Measurements from ENCODE around the gene TRIM45. TPM values are rescaled to one million over a fixed set of nuclear protein-coding genes. Genes with fewer than 3 reads are reported as not detected.

The TRIM45 gene
- total and polyA plus RNA-seq, 2 of the 13 experiments (the other 11 are each of a cell fraction or from before 2014, with no cell fraction given), result 1.9 to 2.3 TPM

DNA sequence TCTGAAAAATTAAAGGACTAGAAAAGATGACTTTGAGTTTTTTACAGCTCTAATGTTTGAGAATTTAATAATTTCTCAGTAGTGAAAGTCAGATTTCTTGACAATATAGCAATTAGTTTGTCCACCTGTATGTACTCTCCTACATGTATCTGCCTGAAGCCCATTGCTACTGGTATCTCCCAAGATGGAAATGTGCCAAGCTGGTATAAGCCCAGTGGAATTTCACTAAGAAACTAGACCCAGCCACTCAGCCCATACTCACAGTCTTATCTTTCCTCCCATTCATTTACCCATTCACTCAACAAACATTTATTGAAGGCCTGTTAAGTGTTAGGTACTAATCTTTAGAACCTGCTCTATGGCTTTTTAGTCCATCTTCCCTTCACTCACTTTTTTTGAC lies 21.6 kb upstream of the TRIM45 start:
- H3K79me2 ChIP-seq (ENCODE audit: insufficient read depth, low read length), result no peaks in the 10 kb centered on the region
- no peaks in the 10 kb centered on the region for H3K9me3 ChIP-seq (ENCODE audit: low read length)
- H3K36me3 ChIP-seq (replicated peaks in 1 of 2; ENCODE audit: control insufficient read depth in 1 of 2, insufficient read depth in 2 of 2, low read length in 2 of 2), result no peaks in the 10 kb centered on the region
- H3K27me3 ChIP-seq (ENCODE audit: control insufficient read depth in 1 of 2, insufficient read depth in 2 of 2, low read length in 2 of 2), result no peaks in the 10 kb centered on the region; a peak in 1 of 5 replicates
- no peaks in the 10 kb centered on the region for H4K20me1 ChIP-seq (ENCODE audit: insufficient read depth, low read length)
- TF ChIP-seq SATB2 (CRISPR knock-in tag; IDR thresholded peaks at IDR 0.05) (no peak), ZNF350 (CRISPR knock-in tag; IDR thresholded peaks at IDR 0.05; ENCODE audit: borderline replicate concordance, low read depth) (no peak), ZMAT3 (CRISPR knock-in tag; conservative IDR thresholded peaks at IDR 0.05) (no peak), RNF2 (conservative IDR thresholded peaks at IDR 0.05; ENCODE audit: low read depth) (no peak), KLF9 (CRISPR knock-in tag; IDR thresholded peaks at IDR 0.05; ENCODE audit: low read depth) (no peak), FIP1L1 (IDR thresholded peaks at IDR 0.05; ENCODE audit: borderline replicate concordance, insufficient read depth, low read depth, low read length) (no peak), TBX3 (IDR thresholded peaks at IDR 0.05; ENCODE audit: borderline replicate concordance) (no peak), ZNF556 (CRISPR knock-in tag; IDR thresholded peaks at IDR 0.05; ENCODE audit: borderline replicate concordance) (no peak), ZKSCAN5 (CRISPR knock-in tag; IDR thresholded peaks at IDR 0.05) (no peak), SUZ12 (IDR thresholded peaks at IDR 0.05; ENCODE audit: low read depth, low read length) (no peak), FOSL1 (CRISPR knock-in tag; IDR thresholded peaks at IDR 0.05; ENCODE audit: borderline replicate concordance) (no peak), TCF12 (IDR thresholded peaks at IDR 0.05) (no peak), TCF12 (CRISPR knock-in tag; IDR thresholded peaks at IDR 0.05) (no peak), ZNF367 (CRISPR knock-in tag; IDR thresholded peaks at IDR 0.05; ENCODE audit: borderline replicate concordance) (no peak)
- TF ChIP-seq, protein P1, sequence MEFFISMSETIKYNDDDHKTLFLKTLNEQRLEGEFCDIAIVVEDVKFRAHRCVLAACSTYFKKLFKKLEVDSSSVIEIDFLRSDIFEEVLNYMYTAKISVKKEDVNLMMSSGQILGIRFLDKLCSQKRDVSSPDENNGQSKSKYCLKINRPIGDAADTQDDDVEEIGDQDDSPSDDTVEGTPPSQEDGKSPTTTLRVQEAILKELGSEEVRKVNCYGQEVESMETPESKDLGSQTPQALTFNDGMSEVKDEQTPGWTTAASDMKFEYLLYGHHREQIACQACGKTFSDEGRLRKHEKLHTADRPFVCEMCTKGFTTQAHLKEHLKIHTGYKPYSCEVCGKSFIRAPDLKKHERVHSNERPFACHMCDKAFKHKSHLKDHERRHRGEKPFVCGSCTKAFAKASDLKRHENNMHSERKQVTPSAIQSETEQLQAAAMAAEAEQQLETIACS (CRISPR knock-in tag; IDR thresholded peaks at IDR 0.05), result no peak
- TF ChIP-seq, protein P2, sequence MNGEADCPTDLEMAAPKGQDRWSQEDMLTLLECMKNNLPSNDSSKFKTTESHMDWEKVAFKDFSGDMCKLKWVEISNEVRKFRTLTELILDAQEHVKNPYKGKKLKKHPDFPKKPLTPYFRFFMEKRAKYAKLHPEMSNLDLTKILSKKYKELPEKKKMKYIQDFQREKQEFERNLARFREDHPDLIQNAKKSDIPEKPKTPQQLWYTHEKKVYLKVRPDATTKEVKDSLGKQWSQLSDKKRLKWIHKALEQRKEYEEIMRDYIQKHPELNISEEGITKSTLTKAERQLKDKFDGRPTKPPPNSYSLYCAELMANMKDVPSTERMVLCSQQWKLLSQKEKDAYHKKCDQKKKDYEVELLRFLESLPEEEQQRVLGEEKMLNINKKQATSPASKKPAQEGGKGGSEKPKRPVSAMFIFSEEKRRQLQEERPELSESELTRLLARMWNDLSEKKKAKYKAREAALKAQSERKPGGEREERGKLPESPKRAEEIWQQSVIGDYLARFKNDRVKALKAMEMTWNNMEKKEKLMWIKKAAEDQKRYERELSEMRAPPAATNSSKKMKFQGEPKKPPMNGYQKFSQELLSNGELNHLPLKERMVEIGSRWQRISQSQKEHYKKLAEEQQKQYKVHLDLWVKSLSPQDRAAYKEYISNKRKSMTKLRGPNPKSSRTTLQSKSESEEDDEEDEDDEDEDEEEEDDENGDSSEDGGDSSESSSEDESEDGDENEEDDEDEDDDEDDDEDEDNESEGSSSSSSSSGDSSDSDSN (CRISPR knock-in tag; IDR thresholded peaks at IDR 0.05), result no peak
- no peak overlapping the region for H3K4me3 ChIP-seq (replicated peaks in 1 of 3; ENCODE audit: insufficient read depth in 1 of 3, low read depth in 2 of 3, low read length in 3 of 3)
- ATAC-seq (no peak), FAIRE-seq (no peak), DNase-seq (ENCODE audit: low spot score) (no peak)
- no peaks in the 10 kb centered on the region for H3K4me1 ChIP-seq (ENCODE audit: insufficient read depth, low read length)
- intact Hi-C loops (cut with micrococcal nuclease; ENCODE audit: unreplicated experiment) (no loop called here), in situ Hi-C loops (cut with HindIII; ENCODE audit: extremely low pct_ligation_motif_present, low pct_unique_long_range_greater_than_20kb) (loop anchor here (25.0 kb wide), 1 partner anchor 144 kb away; no protein-coding TSS in a partner anchor)
- no peak overlapping the region for H3K27ac ChIP-seq (ENCODE audit: extremely low read length, insufficient read depth, low read length)
- no peak overlapping the region for H2AFZ ChIP-seq (ENCODE audit: low read length)
- ChIA-PET POLR2A (no interaction called here), CTCF (ENCODE audit: low intra/inter-chr PET ratio, low total read pairs) (no interaction called here)
- no peak overlapping the region for H3K4me2 ChIP-seq (ENCODE audit: low read depth, low read length)
- no peak overlapping the region for H3K9ac ChIP-seq (ENCODE audit: insufficient read depth, low read depth, low read length)
- BruUV-seq (replicated peaks), result no TSS peak

All from HepG2 (cell line).